ENCODE results near the gene STEAP4. TPM values are rescaled to one million over a fixed set of nuclear protein-coding genes. Genes with fewer than 3 reads are reported as not detected.
A peak's percentile ranks its signal among the peaks of the same experiment; 100 is the strongest.

STEAP4 gene
- total RNA-seq, 2 experiments from 2014 or later, result not detected

- Histone ChIP-seq H3K36me3 (ENCODE audit: insufficient read depth, low read length) (no peaks in the 10 kb centered on the region), H3K27me3 (ENCODE audit: control insufficient read depth in 1 of 2, insufficient read depth in 2 of 2, low read length in 2 of 2) (no peaks in the 10 kb centered on the region), H3K9me3 (ENCODE audit: control insufficient read depth in 1 of 2, insufficient read depth in 1 of 2, low read length in 2 of 2) (no peaks in the 10 kb centered on the region), H3K4me1 (ENCODE audit: insufficient read depth, low read length) (no peaks in the 10 kb centered on the region), H3K4me3 (ENCODE audit: low read length) (no peak overlapping the region), H3K27ac (ENCODE audit: low read depth in 1 of 2, low read length in 2 of 2) (no peak overlapping the region)
- H3K9me3 Mint-ChIP-seq, result no peaks in the 10 kb centered on the region
- POLR2A ChIA-PET, result no interaction called here
- H3K27ac Mint-ChIP-seq, result no peak overlapping the region
- H3K4me3 Mint-ChIP-seq, result no peak overlapping the region
- TF ChIP-seq CTCF (IDR thresholded peaks at IDR 0.05), result no peak
- CTCF ChIA-PET, result no interaction called here
- no peaks in the 10 kb centered on the region for H3K4me1 Mint-ChIP-seq (ENCODE audit: low read depth)
- intact Hi-C loops (cut with DNase I, micrococcal nuclease), result no loop called here
- no peaks in the 10 kb centered on the region for H3K36me3 Mint-ChIP-seq (ENCODE audit: low read depth)
- DNase-seq (peak in 2 of 14 experiments; percentile 42 to 51), ATAC-seq (ENCODE audit: poor library complexity) (no peak)
- H3K27me3 Mint-ChIP-seq, result peaks cover 8% of the 10 kb centered on the region
These were observed 15.5 kb upstream of the STEAP4 start for GRCh38 chr7:88322151-88322550.

- H3K27ac Mint-ChIP-seq, result no peak overlapping the region
- DNase-seq (no peak), ATAC-seq (ENCODE audit: poor library complexity) (no peak)
- no peaks in the 10 kb centered on the region for H3K9me3 ChIP-seq (ENCODE audit: control insufficient read depth in 1 of 2, insufficient read depth in 1 of 2, low read length in 2 of 2)
- ChIA-PET POLR2A (no interaction called here), CTCF (no interaction called here)
- H3K27ac ChIP-seq (ENCODE audit: low read depth in 1 of 2, low read length in 2 of 2), result no peak overlapping the region
- H3K4me1 ChIP-seq (ENCODE audit: insufficient read depth, low read length), result no peaks in the 10 kb centered on the region
- H3K9me3 Mint-ChIP-seq, result no peaks in the 10 kb centered on the region
- intact Hi-C loops (cut with DNase I, micrococcal nuclease), result no loop called here
- H3K4me3 Mint-ChIP-seq, result no peak overlapping the region
- H3K4me3 ChIP-seq (ENCODE audit: low read length), result no peak overlapping the region
- H3K27me3 Mint-ChIP-seq, result peaks cover 8% of the 10 kb centered on the region
- H3K4me1 Mint-ChIP-seq (ENCODE audit: low read depth), result no peaks in the 10 kb centered on the region
- no peaks in the 10 kb centered on the region for H3K36me3 ChIP-seq (ENCODE audit: insufficient read depth, low read length)
- H3K27me3 ChIP-seq (ENCODE audit: control insufficient read depth in 1 of 2, insufficient read depth in 2 of 2, low read length in 2 of 2), result no peaks in the 10 kb centered on the region
- no peaks in the 10 kb centered on the region for H3K36me3 Mint-ChIP-seq (ENCODE audit: low read depth)
- no peak for TF ChIP-seq CTCF (IDR thresholded peaks at IDR 0.05)
These were observed 15.0 kb upstream of the STEAP4 start for GRCh38 chr7:88321694-88322093.

- Histone ChIP-seq H3K4me1 (ENCODE audit: insufficient read depth, low read length) (no peaks in the 10 kb centered on the region), H3K27ac (ENCODE audit: low read depth in 1 of 2, low read length in 2 of 2) (no peak overlapping the region), H3K9me3 (ENCODE audit: control insufficient read depth in 1 of 2, insufficient read depth in 1 of 2, low read length in 2 of 2) (no peaks in the 10 kb centered on the region), H3K36me3 (ENCODE audit: insufficient read depth, low read length) (no peaks in the 10 kb centered on the region), H3K27me3 (ENCODE audit: control insufficient read depth in 1 of 2, insufficient read depth in 2 of 2, low read length in 2 of 2) (no peaks in the 10 kb centered on the region), H3K4me3 (ENCODE audit: low read length) (no peak overlapping the region)
- intact Hi-C loops (cut with DNase I, micrococcal nuclease), result no loop called here
- ChIA-PET POLR2A (no interaction called here), CTCF (no interaction called here)
- ATAC-seq (ENCODE audit: poor library complexity) (no peak), DNase-seq (no peak)
- Mint-ChIP-seq H3K4me3 (no peak overlapping the region), H3K4me1 (ENCODE audit: low read depth) (no peaks in the 10 kb centered on the region), H3K9me3 (no peaks in the 10 kb centered on the region), H3K27ac (no peak overlapping the region), H3K27me3 (peaks cover 11% of the 10 kb centered on the region), H3K36me3 (ENCODE audit: low read depth) (no peaks in the 10 kb centered on the region)
- TF ChIP-seq CTCF (IDR thresholded peaks at IDR 0.05), result no peak
These were observed 11.5 kb upstream of the STEAP4 start for GRCh38 chr7:88318196-88318595.
